Measurements from ENCODE around the gene DAAM1. TPM values are rescaled to one million over a fixed set of nuclear protein-coding genes. Genes with fewer than 3 reads are reported as not detected.

Gene DAAM1
- total RNA-seq, 2 donors from 2014 or later, result 94.0 to 99.4 TPM

DNA sequence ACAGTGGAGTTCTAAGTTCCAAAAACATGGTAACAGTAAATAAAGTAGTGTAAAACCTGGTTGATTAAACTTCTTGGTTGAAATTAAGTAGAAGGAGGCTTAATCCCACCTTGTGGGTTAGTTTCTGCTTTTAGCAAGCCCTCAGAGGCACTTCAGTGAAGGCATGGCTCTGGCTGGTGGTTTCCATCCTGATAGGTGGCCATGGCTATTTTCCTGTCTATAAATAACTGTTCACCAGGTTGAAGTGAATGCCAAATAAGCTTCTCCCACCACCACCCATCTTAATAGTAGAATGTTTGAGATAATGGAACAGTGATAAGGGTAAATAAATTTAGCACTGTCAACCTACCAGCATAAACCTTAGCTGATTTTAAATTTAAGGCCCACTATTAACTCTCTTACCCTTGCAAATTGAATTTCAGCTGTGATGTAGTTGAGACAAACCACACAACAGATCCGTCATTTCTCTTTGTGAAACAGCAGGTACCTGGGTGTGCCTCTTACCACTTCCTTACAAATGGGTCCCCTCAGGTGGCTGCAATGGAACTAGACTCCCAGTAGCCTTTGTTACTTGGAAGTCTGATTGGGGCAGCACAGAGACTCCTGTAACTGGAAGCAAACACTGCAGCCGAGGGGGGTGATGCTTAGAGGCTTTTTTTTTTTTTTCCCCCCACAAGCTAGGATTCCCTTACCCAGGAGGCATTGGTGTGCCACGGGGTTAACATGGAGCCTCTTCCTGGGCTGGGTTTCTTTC is 41.4 kb downstream of the DAAM1 start:
- Mint-ChIP-seq H3K27ac (no peak overlapping the region), H3K36me3 (ENCODE audit: low read depth) (peaks cover 3% of the 10 kb centered on the region), H3K4me1 (peaks cover 6% of the 10 kb centered on the region), H3K9me3 (peaks cover 2% of the 10 kb centered on the region), H3K27me3 (ENCODE audit: insufficient read depth) (peaks cover 1% of the 10 kb centered on the region), H3K4me3 (no peak overlapping the region)
- no peak for DNase-seq
- peaks cover 6% of the 10 kb centered on the region for H3K4me1 ChIP-seq (ENCODE audit: control insufficient read depth, insufficient read depth, low read length)
- H3K4me3 ChIP-seq (ENCODE audit: low read length), result no peak overlapping the region
- no peaks in the 10 kb centered on the region for H3K27me3 ChIP-seq (ENCODE audit: control insufficient read depth, insufficient read depth, low read length, poor library complexity, severe bottlenecking)
- H3K9me3 ChIP-seq (ENCODE audit: control insufficient read depth, low read length), result no peaks in the 10 kb centered on the region
- no peak overlapping the region for H3K9ac ChIP-seq (ENCODE audit: extremely low read depth, low read length, poor library complexity, severe bottlenecking)
- H3K36me3 ChIP-seq (ENCODE audit: control insufficient read depth, insufficient read depth, low read length), result no peaks in the 10 kb centered on the region
- TF ChIP-seq, protein P1, sequence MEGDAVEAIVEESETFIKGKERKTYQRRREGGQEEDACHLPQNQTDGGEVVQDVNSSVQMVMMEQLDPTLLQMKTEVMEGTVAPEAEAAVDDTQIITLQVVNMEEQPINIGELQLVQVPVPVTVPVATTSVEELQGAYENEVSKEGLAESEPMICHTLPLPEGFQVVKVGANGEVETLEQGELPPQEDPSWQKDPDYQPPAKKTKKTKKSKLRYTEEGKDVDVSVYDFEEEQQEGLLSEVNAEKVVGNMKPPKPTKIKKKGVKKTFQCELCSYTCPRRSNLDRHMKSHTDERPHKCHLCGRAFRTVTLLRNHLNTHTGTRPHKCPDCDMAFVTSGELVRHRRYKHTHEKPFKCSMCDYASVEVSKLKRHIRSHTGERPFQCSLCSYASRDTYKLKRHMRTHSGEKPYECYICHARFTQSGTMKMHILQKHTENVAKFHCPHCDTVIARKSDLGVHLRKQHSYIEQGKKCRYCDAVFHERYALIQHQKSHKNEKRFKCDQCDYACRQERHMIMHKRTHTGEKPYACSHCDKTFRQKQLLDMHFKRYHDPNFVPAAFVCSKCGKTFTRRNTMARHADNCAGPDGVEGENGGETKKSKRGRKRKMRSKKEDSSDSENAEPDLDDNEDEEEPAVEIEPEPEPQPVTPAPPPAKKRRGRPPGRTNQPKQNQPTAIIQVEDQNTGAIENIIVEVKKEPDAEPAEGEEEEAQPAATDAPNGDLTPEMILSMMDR (conservative IDR thresholded peaks at IDR 0.05), result no peak
- WGBS, 2 experiments (ENCODE audit: insufficient coverage in 1 of 2, insufficient read length in 1 of 2), result 93 to 100% methylated on average over 1 to 3 of the region's 3 CpGs
- no peak overlapping the region for H3K27ac ChIP-seq (ENCODE audit: low read depth, low read length)

DNA sequence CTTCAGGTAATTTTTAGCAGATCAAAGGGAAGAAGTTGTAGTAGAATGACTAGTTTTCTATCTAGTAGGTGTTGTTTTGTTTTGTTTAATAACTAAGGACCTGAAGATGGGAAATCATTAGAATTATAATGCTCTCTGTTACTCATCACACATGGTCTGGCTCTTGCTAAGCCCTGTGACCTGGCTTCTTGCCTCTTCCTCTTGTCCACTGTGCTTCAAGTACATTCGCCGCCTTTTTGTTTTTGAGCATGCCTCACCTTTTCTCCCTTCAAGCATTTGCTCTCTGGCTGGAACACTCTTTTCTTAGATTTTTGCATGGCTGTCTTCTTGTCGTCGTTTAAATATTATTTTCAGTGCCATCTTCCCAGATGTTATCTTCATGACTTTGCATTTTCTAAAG is 47.7 kb downstream of the DAAM1 start:
- H3K27me3 Mint-ChIP-seq (ENCODE audit: insufficient read depth), result peaks cover 3% of the 10 kb centered on the region
- Histone ChIP-seq H3K4me3 (ENCODE audit: low read length) (no peak overlapping the region), H3K27ac (ENCODE audit: low read depth, low read length) (no peak overlapping the region), H3K36me3 (ENCODE audit: control insufficient read depth, insufficient read depth, low read length) (no peaks in the 10 kb centered on the region), H3K27me3 (ENCODE audit: control insufficient read depth, insufficient read depth, low read length, poor library complexity, severe bottlenecking) (no peaks in the 10 kb centered on the region), H3K4me1 (ENCODE audit: control insufficient read depth, insufficient read depth, low read length) (no peaks in the 10 kb centered on the region), H3K9me3 (ENCODE audit: control insufficient read depth, low read length) (no peaks in the 10 kb centered on the region), H3K9ac (ENCODE audit: extremely low read depth, low read length, poor library complexity, severe bottlenecking) (no peak overlapping the region)
- peaks cover 2% of the 10 kb centered on the region for H3K9me3 Mint-ChIP-seq
- H3K27ac Mint-ChIP-seq, result no peak overlapping the region
- DNase-seq, result no peak
- no peak overlapping the region for H3K4me3 Mint-ChIP-seq
- TF ChIP-seq, protein P1 (conservative IDR thresholded peaks at IDR 0.05), result no peak
- 91 to 93% methylated on average over 4 of the region's 4 CpGs for WGBS, 2 experiments (ENCODE audit: insufficient coverage in 1 of 2, insufficient read length in 1 of 2)
- peaks cover 16% of the 10 kb centered on the region for H3K4me1 Mint-ChIP-seq
- H3K36me3 Mint-ChIP-seq (ENCODE audit: low read depth), result peaks cover 3% of the 10 kb centered on the region

DNA sequence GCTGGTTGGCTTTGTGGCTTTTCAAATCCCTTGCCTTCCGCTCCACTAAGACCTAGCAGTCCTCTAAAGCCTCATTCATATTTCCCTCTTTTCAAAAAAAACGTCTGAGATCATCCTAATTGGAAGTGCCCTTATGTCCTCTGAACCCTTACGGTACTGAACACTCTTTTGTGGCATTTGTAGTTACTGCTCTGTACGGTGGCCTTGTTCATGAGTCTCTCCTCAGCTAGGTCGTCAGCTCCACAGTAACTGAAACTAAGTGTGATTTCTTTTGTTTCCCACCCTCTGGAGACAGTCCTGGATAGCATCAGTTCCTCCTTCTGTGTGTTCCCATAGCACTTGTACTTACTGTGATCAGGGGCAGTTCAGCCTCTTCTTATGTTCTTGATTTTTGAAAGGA is 49.7 kb downstream of the DAAM1 start:
- Histone ChIP-seq H3K36me3 (ENCODE audit: control insufficient read depth, insufficient read depth, low read length) (peaks cover 3% of the 10 kb centered on the region), H3K27ac (ENCODE audit: low read depth, low read length) (no peak overlapping the region), H3K9ac (ENCODE audit: extremely low read depth, low read length, poor library complexity, severe bottlenecking) (no peak overlapping the region), H3K4me1 (ENCODE audit: control insufficient read depth, insufficient read depth, low read length) (no peaks in the 10 kb centered on the region), H3K27me3 (ENCODE audit: control insufficient read depth, insufficient read depth, low read length, poor library complexity, severe bottlenecking) (no peaks in the 10 kb centered on the region), H3K9me3 (ENCODE audit: control insufficient read depth, low read length) (no peaks in the 10 kb centered on the region), H3K4me3 (ENCODE audit: low read length) (no peak overlapping the region)
- H3K4me3 Mint-ChIP-seq, result no peak overlapping the region
- peaks cover 4% of the 10 kb centered on the region for H3K27me3 Mint-ChIP-seq (ENCODE audit: insufficient read depth)
- peaks cover 22% of the 10 kb centered on the region for H3K4me1 Mint-ChIP-seq
- peaks cover 2% of the 10 kb centered on the region for H3K9me3 Mint-ChIP-seq
- WGBS, 2 experiments (ENCODE audit: insufficient coverage in 1 of 2, insufficient read length in 1 of 2), result 87 to 91% methylated on average over 4 to 5 of the region's 5 CpGs
- TF ChIP-seq, protein P1 (conservative IDR thresholded peaks at IDR 0.05), result no peak
- peak overlapping the region; percentile 14 for H3K27ac Mint-ChIP-seq
- H3K36me3 Mint-ChIP-seq (ENCODE audit: low read depth), result peaks cover 6% of the 10 kb centered on the region
- DNase-seq, result no peak

Measured in endodermal cell (in vitro differentiated cells).